Fibroblast of skin of right biceps (primary cell): Measurements from ENCODE around the gene PSME1.

Source experiments
- DNase-seq: peaks from one replicate; pipeline ENCODE4 v3.0.0-alpha.2; 2013

The PSME1 gene

DNA sequence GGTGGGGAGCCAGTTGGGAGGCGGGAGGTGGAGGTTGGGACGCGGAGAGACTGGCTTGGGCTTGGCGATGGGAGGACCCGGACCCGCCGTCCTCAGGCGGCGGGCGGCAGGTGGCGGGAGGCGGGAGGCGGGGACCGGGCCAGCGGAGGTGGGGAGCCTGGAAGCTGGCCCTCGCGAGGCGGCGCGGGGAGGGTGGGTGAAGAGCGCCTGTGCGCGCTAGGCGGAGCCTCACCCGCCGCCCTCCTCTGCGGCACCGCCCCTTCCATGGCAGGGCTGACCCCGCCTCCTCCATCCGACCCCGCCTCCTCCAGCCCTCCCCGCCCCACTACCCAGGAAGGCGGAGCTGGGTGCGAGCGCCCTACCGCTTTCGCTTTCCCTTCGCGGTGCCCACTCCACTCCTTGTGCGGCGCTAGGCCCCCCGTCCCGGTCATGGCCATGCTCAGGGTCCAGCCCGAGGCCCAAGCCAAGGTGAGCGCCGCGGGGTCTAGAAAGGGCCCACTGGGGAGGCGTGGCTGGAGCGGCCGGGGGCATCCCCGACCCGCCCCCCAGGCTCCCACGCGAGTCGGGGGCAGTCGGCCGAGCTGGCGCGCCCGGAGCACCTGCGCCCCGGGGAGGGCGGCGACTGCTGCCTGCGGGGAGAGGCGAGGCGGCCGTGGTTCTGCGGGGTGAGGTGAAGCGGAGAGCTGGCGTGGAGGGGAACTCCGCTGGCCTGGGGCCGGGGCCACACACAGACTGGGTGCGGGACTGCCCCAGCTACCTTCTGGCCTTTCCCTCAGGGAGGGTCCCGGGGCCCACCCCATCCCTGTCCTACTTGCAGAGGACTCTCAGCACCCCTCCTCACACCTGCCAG, at the start of gene PSME1:
Gene PSME1 (plus strand): TSS at position 361 of the 850 bp plus-strand sequence. CDS start 69 bp downstream, at position 430.
- DNase-seq = peak; percentile 85

DNA sequence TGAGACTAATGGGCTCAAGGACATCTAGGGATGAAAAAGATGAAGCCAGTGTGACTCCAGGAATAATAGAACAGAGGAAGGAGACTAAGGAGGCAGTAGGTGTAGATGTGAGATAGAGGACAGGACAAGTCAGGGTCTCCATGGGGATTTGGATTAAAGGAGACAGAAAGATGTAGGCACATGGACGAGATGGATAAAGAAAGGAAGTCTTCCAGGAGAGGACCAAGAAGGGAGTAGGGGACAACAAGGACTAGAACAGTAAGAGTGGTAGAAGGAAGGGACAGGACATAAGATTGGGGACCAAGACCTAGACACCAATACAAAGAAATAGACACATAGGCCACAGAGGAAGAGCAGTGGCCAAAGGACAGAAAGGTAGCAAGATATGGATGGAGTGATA, 49.0 kb upstream of the PSME1 start:
- no peak for DNase-seq

DNA sequence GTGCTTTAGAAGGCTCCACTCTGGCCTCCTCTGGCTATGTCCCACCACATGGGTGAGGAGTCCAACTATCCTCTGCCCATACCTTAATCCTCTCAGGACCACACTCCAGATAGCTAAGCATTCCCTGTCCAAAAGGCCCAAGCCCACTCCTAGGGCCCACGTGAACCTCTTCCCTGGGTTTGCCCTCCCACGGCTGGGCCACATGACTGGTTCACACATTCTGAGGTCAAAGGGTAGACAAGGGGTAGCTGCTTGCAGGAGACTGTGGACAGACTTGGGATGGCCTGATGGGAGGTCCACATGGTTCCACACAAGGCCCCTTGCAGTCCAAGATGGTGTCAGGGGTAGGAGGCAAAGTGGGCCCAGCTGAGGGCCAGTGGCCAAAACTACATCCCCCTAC, 47.9 kb upstream of the PSME1 start:
- no peak for DNase-seq

DNA sequence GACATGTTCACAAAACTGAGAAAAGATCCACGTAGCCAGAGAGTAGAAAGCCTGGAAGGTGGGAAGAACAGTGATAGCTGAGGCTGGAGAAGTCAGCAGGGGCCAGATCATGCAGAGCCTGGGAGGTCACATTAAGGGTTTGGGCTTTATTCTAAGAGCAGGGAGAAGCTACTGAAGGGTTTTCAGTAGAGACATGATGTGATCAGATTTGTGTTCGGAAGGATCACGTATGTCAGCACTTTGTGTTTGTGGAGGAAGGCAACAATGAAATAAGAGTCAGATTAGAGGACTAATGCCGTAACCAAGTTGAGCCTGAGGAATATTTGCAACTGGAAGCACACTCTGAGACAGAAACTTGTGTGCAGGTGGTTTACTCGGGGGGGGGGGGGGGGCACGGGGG, 46.1 kb upstream of the PSME1 start:
- no peak for DNase-seq

DNA sequence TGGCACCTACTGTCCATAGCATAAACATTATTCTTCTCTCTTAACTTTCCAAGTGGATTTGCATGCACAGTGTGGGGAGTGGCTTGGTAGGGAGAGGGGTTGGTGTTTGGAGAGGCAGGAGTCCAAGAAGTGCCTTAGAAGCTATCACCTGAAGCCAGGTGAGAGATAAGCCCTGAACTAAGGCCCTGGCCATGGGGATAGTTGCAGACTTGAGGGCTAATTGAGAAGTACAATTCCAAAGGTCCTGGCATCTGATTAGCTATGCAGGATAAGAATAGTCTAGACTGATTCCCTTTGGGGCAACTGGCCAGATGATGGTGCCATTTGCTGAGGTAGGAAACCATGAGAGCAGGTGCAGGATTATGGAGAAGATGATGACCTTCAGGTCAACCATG, 43.9 kb upstream of the PSME1 start:
- DNase-seq = no peak

DNA sequence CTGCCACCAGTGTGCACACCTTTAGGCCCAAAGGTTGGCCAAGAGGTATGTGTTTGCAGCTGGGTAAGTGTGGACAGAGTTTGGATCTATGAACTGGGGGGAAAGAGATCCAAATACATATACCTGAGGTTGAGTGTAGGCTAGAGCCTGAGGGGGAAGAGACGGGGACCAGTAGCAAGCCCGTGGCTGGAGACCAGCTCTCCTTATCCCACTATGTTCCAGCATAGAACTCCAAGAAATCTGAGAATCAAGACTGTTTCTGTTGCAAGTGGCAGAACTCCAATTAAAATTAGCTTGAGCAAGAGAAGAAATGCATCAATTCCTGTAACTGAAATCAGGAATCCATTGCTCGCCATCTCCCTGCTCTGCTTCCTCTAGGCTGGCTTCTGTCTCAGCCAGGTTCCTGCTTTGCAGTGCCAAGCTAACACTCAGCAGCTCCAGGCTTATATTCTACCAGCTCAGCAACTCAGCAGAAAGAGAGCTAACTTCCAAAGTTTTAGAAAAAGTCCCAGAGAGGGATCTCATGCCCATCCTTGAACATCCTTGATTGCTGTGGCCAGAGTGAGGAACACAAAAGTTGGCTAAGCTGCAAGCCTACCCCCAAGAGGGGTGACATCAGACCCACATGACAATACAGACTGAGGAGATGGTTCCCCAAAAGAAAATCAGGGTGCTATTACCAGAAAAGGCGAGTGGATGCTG, 43.3 kb upstream of the PSME1 start:
- no peak for DNase-seq

DNA sequence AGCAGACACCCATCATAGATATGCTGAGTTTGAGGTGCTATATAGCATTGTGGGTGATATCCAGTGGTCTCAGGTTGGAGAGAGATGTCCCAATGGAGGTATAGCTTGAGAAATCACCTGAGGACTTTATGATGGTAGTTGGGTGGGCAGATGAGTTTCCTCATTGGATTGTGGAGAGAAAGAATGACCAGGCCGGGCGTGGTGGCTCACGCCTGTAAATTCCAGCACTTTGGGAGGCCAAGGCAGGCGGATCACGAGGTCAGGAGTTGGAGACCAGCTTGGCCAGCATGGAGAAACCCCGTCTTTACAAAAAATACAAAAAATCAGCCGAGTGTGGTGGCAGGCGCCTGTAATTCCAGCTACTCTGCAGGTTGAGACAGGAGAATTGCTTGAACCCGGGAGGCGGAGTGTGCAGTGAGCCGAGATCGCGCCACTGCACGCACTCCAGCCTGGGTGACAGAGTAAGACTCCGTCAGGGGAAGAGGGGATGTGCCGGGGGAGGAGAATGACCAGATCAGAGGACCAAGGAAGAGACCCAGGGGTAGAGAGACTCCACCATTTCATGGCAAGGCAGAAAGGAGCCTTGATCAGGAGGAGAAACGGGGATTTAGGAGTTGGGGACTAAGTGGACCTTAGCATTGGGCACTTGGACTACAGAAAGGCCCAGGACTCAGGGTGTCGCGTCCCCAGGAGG, 42.6 kb upstream of the PSME1 start:
- DNase-seq = no peak

DNA sequence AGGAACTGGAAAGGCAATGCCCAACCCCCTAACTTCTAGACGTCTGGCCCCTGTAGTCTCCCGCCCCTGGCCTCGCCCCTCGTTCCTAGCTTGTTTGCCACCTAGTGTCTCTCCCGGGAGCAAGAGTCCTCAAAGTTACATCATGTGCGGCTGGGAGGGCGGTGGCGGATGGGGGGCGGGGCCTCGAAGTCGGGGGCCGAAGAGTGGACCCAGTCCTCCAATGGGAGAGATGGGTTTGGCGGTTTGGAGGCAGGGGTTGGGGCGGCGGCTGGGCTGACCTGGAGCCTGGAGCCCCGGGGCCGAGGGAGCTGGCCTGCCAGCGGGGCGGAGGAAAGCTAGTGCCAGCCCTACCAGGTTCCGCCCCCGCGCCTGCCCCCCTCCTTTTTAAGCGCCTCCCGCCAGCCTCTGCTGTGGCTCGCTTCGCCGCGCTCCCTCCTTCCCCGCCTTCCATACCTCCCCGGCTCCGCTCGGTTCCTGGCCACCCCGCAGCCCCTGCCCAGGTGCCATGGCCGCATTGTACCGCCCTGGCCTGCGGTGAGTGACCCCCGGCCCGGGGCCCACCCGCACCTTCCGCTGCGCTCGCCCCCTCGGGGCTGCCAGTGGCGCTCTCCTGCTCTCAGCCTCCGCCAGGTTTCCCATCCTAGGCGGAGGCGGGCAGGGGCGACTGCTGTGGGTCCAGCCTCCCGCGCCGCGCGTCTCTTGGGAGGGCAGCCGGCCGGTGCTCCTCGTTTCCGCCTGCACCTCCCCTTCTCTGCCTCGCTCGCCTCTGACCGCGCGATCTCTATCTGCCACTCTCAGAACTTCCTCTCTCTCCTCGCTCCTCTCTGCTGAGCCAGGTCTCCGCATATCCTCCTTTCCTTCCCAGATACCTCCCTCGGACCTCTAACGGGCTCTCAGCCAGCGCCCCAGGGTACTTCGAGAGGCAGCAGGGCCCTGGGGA, 41.8 kb upstream of the PSME1 start, which contains the start of gene PCK2:
Gene PCK2 (plus strand): TSS at position 411 of the 940 bp plus-strand sequence. CDS start 95 bp downstream, at position 506.
- peak; percentile 98 for DNase-seq

DNA sequence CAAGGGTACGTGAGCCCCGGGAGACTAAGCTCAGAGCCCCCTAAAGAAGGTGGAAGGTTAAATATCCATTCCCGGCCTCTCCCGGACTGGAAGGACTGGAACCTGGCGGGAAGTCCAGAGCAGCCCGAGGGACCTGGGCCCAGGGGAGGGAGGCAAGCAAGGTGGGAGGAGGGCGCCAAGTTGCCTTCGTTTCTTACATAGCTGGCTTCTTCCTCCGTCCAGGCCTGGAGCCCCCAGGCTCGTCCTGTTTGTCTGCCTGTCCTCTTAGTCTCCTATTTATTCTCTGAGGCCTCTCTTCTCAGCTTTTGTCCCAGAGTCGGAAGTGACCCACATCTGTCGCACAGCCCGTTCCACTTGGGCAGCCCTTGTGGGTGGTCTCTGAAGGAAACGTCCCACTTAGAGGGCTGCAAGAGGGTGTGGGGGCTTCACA, 41.1 kb upstream of the PSME1 start:
- no peak for DNase-seq

DNA sequence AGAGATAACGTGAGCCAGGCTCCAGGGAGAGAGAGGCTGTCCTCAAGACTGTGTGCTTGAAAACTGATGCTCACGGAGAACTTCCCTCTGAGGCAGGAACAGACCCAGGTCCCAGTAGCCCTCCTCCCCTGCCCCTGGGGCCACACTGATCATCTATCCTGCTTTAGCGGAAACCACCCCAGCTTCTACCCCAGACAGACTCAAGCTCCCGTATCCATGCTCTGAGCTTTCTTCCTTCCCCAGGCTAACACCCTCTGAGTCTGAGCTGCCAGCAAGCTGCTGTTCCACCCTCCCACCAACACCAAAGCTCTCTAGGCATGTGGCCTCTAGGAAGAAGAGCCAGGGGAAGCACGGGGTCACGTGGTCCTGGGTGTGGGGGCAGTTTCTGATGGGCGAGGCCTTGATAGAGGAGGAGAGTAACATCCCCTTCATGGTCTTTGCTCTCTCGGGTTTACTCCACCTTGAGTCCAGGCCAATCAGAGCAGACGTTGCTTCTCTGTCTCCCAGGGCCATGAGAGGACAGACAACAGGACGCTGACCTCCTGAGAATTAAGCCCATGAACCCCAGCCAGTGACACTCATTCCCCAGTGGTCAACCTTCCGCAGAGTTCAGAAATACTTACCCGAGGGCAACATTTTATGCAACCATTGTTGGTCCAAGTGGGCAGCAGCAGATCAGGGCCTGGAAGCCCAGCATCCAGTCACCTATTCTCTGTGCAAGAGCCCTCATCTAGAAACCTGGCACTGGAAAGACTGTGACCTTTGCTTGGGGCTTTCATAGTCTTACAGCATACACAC, 40.5 kb upstream of the PSME1 start:
- DNase-seq = peak; percentile 64

DNA sequence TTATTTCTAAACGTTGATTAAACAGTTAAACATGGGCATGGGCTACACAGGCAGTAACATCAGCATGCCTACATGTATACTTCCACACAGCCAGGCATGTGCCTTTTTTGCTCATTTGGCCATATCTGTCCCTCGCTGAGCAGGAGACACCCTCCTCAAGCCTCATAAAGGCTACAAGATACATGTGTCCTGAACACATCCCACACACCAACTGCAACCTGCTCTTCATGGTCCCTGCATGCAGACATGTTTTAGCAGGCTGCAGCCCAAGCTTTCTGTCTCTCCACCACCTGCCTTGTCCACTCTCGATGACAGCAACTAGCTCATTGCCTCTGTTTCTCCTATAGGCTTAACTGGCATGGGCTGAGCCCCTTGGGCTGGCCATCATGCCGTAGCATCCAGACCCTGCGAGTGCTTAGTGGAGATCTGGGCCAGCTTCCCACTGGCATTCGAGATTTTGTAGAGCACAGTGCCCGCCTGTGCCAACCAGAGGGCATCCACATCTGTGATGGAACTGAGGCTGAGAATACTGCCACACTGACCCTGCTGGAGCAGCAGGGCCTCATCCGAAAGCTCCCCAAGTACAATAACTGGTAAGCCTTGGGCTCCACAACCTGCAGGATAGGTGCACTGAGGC, 39.3 kb upstream of the PSME1 start:
- DNase-seq = no peak

DNA sequence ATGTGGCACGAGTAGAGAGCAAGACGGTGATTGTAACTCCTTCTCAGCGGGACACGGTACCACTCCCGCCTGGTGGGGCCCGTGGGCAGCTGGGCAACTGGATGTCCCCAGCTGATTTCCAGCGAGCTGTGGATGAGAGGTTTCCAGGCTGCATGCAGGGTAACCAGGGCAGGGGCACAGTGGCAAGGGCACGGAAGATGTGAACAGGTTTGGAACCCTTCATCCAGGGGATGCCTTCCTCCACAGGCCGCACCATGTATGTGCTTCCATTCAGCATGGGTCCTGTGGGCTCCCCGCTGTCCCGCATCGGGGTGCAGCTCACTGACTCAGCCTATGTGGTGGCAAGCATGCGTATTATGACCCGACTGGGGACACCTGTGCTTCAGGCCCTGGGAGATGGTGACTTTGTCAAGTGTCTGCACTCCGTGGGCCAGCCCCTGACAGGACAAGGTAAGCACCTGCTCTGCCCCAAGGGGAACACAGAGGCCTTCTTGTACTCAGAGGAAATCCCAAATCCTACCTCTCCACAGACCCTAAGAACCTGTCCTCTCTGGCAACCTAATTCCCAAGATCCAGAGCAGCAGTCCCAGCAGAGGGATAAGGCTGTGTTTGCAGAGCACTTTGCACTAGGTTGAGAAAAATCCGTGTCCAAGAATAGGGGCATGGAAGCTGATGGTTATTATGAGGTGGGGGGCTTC, 37.6 kb upstream of the PSME1 start:
- no peak for DNase-seq

DNA sequence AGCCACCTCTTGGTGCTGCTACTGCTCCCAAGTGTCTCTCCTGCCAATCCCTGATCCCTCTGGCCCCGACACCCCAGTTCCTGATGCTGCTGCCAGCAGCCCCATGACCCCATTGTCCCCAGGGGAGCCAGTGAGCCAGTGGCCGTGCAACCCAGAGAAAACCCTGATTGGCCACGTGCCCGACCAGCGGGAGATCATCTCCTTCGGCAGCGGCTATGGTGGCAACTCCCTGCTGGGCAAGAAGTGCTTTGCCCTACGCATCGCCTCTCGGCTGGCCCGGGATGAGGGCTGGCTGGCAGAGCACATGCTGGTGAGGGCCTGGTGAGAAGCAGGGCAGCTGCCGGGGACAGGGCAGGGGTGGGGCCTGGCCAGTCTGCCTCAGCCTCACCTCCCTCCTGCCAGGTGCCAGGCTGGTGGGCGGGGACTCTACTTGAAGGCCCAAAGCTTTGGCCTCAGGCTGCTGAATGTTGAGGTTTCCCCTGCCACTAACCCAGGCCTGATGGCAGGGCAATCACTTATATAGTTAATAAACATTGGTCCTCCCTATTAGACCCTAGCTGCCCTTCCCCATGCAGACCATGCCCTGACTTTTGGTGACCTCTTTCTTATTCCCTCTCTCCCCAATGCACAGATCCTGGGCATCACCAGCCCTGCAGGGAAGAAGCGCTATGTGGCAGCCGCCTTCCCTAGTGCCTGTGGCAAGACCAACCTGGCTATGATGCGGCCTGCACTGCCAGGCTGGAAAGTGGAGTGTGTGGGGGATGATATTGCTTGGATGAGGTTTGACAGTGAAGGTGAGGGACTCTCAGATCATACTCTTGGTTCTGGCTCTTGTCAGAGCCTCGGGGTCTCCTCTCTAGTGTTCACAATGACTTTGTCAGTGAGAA, 36.8 kb upstream of the PSME1 start:
- no peak for DNase-seq

DNA sequence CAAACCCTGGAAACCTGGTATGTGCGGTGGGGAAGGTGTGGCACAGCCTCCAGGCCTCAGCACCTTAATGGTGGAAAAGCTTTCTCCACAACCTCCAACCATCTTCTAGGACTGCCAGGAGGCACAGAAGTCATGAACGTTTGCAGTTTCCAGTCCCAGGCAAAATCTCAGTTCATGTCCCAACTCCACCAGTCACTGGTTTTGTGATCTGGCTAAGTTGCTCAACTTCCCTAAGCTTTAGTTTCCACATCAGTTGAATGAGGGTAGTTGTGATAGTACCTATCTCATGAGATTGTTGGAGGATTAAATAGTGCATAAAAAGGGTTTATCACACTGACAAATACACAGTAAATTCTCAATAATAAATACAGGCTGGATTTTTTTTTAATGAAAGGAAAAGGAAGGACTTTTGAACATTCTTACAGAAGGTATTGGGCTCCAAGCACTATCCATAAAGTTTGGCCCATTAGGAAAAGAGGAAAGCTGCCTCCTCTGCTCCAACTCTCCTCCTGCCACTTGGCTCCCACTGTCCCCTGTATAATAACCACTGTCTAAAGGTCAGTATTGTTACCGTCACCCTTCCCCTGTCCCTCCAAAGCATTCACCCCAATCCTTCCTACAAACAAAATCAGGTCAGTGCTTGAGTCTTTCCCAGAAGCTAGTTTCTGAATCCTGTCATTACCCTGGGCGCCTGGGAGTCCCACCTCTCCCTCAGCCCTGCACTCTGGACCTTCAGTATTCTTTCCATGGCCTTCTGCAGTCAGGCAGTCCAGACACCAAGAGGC, 35.6 kb upstream of the PSME1 start:
- DNase-seq = no peak

DNA sequence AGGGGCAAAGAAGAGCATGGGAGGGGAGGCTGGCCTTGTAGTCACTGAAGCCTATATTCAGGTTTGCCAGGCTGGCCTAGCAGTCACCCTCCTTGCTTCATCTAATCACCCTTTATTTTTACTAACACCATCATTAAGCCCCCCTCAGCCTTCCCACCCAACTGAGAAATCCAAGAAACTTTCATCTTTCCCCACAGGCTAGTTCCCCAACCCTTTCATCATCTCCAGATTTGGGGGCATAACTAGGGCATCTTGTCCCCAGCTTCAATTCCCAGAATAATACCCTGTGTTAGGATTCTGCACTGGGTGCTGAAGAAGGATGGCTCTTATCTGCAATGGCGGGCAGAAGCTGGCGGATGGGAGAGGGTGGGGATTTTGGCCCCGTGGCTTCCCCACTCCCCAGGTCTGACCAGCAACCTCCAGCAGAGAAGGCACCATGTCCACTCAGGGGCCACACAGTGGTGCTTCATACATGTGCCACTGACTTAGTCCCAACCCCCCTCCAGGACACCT, 35.0 kb upstream of the PSME1 start:
- no peak for DNase-seq

DNA sequence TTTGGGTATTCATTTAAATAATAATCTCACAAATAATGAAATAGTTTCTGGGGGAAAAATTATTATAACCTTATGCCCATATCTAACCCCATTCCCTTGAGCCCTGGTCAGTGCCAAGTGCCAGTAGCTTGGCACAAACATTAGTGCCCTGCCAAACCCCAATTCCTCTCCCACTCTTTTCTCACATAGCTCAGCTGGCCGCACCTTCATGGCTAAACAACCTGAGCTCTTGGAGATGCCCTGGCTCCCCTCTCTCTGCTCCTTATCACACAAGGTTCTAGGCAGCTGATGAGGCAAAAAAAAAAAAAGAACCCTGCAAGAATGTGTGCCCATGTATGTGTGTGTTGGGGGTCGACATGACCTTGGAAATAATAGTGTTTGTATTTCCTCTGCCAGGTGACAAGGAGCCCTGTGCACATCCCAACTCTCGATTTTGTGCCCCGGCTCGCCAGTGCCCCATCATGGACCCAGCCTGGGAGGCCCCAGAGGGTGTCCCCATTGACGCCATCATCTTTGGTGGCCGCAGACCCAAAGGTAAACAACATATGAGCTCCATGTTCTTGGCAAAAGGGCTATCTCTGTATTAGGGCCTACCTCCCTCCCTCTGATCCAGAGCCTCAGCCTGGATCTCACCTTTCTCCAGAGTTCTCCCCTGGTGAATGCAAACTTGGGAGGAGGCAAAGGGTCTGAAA, 33.5 kb upstream of the PSME1 start:
- no peak for DNase-seq

DNA sequence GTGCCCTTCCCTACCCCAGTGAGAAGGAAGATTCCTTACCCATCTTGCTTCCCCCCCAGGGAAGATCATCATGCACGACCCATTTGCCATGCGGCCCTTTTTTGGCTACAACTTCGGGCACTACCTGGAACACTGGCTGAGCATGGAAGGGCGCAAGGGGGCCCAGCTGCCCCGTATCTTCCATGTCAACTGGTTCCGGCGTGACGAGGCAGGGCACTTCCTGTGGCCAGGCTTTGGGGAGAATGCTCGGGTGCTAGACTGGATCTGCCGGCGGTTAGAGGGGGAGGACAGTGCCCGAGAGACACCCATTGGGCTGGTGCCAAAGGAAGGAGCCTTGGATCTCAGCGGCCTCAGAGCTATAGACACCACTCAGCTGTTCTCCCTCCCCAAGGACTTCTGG, 32.5 kb upstream of the PSME1 start:
- no peak for DNase-seq
